GM12874 (cell line): ENCODE measurements around the gene TFF2.

Source experiments
- TF ChIP-seq, protein P1 (sequence below): IDR thresholded peaks from 2 replicates; pipeline ENCODE4 v1.5.1; 2011; ENCODE audit warnings: low read depth, mild to moderate bottlenecking, control low read depth, low read length, moderate library complexity; ENCODE audit not compliant: insufficient read depth

TFF2 gene, protein sequence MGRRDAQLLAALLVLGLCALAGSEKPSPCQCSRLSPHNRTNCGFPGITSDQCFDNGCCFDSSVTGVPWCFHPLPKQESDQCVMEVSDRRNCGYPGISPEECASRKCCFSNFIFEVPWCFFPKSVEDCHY

DNA sequence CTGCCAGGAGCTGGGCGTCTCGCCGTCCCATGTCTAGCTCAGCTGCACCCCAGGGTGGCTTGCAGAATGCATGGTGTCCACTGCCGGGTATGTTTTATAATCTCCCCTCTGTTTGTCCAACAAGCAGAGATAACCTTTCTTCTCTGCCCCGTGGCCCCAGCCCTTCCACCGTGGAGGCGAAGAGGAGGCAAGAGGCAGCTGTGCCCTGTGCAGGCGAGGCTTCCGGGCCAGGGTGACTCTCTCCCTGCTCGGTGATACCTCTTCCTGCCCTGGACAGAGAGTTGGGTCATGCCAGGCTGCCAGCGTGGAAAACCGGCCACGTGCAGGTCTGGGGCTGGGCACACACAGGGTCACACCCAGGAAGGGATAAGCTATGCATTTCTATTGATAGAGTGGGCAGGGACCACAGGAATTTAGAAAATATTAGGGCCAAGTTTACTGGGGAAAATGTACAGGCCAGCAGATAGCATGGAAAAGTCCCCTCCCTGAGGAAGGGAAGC lies at the start of gene TFF2:
TFF2 (minus strand) TSS at position 68 of the 500 bp plus-strand sequence; CDS start at position 31, 37 bp downstream.
- TF ChIP-seq, protein P1, sequence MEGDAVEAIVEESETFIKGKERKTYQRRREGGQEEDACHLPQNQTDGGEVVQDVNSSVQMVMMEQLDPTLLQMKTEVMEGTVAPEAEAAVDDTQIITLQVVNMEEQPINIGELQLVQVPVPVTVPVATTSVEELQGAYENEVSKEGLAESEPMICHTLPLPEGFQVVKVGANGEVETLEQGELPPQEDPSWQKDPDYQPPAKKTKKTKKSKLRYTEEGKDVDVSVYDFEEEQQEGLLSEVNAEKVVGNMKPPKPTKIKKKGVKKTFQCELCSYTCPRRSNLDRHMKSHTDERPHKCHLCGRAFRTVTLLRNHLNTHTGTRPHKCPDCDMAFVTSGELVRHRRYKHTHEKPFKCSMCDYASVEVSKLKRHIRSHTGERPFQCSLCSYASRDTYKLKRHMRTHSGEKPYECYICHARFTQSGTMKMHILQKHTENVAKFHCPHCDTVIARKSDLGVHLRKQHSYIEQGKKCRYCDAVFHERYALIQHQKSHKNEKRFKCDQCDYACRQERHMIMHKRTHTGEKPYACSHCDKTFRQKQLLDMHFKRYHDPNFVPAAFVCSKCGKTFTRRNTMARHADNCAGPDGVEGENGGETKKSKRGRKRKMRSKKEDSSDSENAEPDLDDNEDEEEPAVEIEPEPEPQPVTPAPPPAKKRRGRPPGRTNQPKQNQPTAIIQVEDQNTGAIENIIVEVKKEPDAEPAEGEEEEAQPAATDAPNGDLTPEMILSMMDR = no peak

DNA sequence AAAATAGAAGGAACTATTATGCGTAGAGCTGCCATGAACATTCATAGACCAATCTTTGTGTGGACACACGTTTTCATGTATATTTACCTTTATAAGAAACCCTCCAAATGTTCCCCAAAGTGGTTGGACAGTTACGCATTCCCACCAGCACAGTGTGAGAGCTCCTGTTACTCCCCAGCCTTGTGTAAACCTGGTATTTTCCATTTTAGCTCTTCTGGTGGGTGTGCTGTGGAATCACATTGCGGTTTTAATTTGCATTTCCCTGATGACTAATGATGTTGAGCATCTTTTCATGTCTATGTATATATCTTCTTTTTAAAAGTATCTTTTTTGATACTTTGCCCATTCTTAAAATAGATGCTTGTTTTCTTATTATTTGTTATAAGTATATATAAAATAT lies 49.7 kb upstream of the TFF2 start:
- TF ChIP-seq, protein P1 = no peak

DNA sequence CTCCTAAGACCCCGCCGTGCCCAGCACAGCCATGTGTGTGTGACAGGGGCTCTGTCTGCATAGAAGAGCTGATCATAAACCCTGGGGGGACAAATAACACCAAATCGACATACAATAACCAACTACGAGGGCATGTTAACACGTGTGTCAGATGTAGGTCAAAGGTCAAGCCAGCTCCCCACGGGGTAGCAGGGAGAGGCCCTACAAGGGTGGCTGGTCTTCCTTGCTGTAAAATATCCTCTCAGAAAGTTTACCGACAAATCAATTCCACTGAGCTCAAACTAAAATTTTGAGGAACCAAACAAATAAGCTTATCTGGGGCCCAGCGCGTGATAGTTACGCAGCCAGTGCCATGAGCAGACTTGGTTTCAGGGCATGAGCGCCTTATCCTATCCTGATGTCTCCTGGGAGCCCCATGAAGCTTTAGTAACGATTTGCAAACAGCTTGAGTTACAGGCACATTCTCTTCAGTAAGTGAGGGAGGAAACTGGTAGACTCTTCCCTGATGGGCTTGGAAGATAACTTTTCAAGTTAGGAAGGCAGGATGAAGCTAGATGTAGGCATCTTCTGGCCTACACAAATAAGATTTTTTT lies 47.7 kb upstream of the TFF2 start:
- TF ChIP-seq, protein P1 = no peak

DNA sequence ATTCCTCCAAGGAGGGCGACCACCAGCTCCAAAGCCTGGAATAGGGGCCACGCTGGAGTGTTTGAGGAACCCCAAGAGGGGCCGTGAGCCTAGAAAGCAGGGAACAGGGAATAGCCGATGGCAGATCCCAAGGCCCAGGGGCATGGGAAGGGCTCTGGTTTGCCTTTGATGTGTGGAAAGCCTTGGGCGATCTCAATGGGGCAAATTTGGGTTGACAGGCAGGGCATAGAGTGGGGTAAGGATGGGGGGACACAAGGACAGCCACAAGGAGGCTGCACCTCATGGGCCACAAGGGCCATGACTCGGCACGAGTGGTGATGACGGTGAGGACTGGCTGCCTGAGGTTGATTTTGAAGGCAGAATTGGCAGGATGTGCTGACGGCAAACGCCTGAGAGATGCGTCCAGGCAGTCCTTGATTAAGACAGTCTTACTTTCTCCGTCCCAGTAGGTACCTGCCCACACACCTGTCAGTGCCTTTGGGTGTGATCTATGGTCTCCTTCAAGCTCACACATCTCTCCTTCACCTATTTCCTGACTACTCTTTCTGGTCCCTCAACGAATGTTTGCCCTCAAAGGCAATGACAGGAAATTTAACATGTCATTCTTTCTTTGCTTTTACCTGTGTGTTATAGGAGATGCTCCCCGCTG lies 47.1 kb upstream of the TFF2 start:
- TF ChIP-seq, protein P1 = no peak

DNA sequence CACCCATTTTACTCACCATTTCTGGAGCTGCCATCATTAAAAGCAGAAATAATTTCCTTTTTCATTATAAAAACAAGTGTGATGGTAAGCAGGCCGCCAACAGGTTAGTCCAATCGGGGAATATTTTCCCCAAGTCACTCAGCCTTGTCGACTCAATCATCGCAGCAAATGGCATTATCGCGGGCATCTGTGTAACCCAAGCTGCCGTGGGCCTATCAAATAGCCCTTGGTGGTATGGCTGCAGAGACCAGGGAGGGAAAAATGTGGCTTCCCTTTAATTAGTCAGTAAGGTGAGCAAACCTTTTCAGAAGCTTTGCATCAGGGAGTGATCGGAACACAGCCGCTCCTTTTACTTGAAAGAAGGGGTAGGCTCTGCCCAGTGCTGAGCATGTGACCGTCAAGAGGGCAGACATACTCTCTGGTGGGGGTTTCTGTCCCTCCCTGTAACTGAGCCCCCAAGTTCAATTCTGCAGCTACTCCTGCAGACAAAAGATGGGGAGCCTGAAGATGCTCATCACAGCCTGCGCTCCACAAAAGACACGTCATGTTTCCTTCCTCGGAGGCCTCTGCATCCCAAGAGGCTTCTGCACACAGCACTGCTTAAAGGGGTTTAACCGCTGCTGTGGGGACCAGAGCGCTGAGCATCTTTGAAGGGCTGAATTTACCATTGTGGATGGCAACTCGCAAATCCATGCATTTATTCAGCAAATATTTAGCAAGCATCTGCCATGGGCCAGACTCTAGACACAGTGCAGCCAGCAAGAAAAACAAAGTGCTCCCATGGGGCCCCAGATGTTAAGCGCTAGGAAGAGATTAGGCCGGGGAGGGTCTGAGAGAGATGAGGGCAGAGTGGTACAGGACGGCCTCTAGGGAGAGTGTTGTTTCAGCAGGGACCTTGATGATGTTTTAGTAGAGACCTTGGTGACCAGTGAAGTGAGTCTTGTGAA lies 46.3 kb upstream of the TFF2 start:
- TF ChIP-seq, protein P1 = no peak

DNA sequence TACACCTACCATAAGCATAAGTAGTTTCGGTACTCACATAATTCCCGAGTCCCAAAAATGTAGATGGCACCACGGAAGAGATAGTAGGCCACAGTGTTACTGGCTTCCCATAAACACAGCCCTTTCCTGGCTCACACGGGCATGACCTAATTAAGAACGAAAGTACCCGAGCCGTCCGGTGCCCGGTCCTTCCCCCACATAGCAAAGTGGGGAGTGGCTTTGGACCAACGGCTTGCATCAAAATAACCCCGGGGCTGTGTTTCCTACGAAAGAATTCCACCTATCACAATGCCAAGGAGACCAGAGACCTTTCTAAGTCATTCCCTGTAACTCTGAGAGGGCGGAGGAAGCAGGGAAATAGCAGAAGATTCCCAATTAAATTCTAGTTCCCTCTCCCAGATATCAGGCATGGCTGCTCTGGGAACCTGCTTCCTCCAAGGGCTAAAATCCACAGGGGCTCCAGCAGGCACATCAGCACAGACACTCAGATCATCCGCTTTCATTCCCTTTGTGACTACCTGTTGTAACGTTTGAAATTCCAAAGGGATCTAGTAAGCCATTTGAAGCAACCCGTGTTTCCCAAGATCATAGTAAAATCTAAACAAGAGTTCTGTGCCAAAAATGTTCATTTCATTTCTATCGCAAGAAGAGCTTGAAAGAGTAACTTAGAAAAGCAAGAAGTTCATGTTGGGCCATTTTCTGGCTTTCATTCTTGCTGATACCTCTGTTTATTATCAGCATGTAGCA lies 45.3 kb upstream of the TFF2 start, which contains the start of gene TMPRSS3:
TMPRSS3 (minus strand) TSS at position 148 of the 747 bp plus-strand sequence. CDS start 635 bp downstream, outside the sequence.
- TF ChIP-seq, protein P1 = no peak
